Measurements from ENCODE around the gene NEO1. TPM values are rescaled to one million over a fixed set of nuclear protein-coding genes. Genes with fewer than 3 reads are reported as not detected.
"Not testable (repeated sequence)": the region's sequence is repeated elsewhere in the genome, so short reads cannot be mapped to it uniquely, and the experiment has no call there.

Gene NEO1
- total RNA-seq, 1 donor from 2014 or later = 75.6 TPM

DNA sequence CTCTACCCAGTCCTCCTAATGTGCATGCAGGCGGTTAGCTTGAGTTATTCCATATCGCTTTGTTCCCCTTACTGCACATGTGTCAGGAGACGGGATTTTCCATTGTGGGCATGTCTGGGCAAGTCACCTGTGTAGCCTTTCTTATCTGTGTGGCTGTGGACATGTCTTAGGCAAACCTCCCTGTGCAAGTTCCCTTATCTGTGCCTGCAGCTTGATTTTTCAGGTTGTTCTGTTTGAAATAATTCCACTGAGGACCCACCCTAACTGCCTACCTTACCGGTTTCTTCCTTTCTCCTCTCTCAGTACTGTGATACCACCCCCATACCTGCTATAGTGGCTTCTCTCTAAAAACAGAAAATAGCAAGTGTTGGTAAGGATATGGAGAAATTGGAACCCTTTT, 113.6 kb downstream of the NEO1 start:
- DNase-seq (ENCODE audit: low read depth, low spot score) = no peak
- Mint-ChIP-seq H3K27ac (ENCODE audit: unreplicated experiment) (no peak overlapping the region), H3K9me3 (peaks cover 5% of the 10 kb centered on the region), H3K4me1 (no peaks in the 10 kb centered on the region), H3K27me3 (ENCODE audit: low read depth) (no peaks in the 10 kb centered on the region), H3K36me3 (ENCODE audit: low read depth) (peaks cover 22% of the 10 kb centered on the region), H3K4me3 (no peak overlapping the region)
- TF ChIP-seq, protein P1, sequence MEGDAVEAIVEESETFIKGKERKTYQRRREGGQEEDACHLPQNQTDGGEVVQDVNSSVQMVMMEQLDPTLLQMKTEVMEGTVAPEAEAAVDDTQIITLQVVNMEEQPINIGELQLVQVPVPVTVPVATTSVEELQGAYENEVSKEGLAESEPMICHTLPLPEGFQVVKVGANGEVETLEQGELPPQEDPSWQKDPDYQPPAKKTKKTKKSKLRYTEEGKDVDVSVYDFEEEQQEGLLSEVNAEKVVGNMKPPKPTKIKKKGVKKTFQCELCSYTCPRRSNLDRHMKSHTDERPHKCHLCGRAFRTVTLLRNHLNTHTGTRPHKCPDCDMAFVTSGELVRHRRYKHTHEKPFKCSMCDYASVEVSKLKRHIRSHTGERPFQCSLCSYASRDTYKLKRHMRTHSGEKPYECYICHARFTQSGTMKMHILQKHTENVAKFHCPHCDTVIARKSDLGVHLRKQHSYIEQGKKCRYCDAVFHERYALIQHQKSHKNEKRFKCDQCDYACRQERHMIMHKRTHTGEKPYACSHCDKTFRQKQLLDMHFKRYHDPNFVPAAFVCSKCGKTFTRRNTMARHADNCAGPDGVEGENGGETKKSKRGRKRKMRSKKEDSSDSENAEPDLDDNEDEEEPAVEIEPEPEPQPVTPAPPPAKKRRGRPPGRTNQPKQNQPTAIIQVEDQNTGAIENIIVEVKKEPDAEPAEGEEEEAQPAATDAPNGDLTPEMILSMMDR (conservative IDR thresholded peaks at IDR 0.05) = no peak

DNA sequence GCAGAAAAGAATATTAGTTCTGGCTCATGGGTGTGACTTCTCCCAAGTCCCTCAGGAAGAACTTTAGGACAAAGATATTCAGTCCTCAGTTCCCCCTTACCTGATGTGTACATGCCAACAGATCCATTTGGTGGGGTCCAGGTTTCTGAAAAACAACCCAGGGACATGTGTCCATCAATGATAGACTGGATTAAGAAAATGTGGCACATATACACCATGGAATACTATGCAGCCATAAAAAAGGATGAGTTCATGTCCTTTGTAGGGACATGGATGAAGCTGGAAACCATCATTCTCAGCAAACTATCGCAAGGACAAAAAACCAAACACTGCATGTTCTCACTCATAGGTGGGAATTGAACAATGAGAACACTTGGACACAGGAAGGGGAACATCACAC, 114.4 kb downstream of the NEO1 start:
- DNase-seq (ENCODE audit: low read depth, low spot score); H3K9me3 Mint-ChIP-seq; H3K4me3 Mint-ChIP-seq; H3K27me3 Mint-ChIP-seq (ENCODE audit: low read depth); H3K27ac Mint-ChIP-seq (ENCODE audit: unreplicated experiment); H3K4me1 Mint-ChIP-seq: not testable (repeated sequence)
- peaks cover 22% of the 10 kb centered on the region for H3K36me3 Mint-ChIP-seq (ENCODE audit: low read depth)

DNA sequence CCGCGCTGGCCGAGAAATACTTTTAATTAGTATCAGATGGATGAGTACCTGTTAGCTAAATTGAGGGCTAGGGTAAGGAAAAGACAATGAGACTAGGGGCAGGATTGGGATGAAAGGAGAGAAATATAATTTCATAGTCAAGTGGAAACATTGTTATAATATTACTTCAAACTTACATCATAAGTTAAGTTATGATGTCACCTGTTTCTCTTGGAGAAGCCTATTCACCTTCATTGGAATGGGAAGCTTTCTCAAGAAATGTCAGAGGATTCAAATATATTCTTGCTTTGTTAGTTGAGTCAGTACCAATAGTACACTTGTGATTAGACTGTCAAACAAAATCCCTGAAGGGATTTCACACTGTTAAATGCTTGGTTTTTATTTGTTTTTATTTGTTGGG, 116.2 kb downstream of the NEO1 start:
- H3K4me3 Mint-ChIP-seq = no peak overlapping the region
- H3K36me3 Mint-ChIP-seq (ENCODE audit: low read depth) = peaks cover 18% of the 10 kb centered on the region
- TF ChIP-seq, protein P1 (conservative IDR thresholded peaks at IDR 0.05) = no peak
- DNase-seq (ENCODE audit: low read depth, low spot score) = no peak
- peaks cover 5% of the 10 kb centered on the region for H3K9me3 Mint-ChIP-seq
- no peaks in the 10 kb centered on the region for H3K27me3 Mint-ChIP-seq (ENCODE audit: low read depth)
- H3K27ac Mint-ChIP-seq (ENCODE audit: unreplicated experiment) = no peak overlapping the region
- no peaks in the 10 kb centered on the region for H3K4me1 Mint-ChIP-seq

DNA sequence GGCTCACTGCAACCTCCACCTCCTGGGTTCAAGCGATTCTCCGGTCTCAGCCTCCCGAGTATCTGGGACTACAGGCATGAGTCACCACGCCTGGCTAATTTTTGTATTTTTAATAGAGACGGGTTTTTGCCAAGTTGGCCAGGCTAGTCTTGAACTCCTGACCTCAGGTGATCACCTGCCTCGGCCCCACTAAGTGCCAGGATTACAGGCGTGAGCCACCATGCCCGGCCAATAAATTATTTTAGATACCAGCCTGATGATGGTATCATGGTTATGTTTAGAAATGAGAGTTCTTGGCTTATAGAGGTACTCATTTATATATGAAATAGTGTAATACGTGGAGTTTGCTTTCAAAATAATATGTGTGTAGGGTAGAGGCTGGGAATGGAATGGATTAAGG, 119.4 kb downstream of the NEO1 start:
- no peak overlapping the region for H3K27ac Mint-ChIP-seq (ENCODE audit: unreplicated experiment)
- H3K4me1 Mint-ChIP-seq = peaks cover 11% of the 10 kb centered on the region
- peaks cover 5% of the 10 kb centered on the region for H3K36me3 Mint-ChIP-seq (ENCODE audit: low read depth)
- no peaks in the 10 kb centered on the region for H3K27me3 Mint-ChIP-seq (ENCODE audit: low read depth)
- TF ChIP-seq, protein P1 (conservative IDR thresholded peaks at IDR 0.05) = no peak
- DNase-seq (ENCODE audit: low read depth, low spot score) = no peak
- H3K9me3 Mint-ChIP-seq = no peaks in the 10 kb centered on the region
- H3K4me3 Mint-ChIP-seq = no peak overlapping the region

DNA sequence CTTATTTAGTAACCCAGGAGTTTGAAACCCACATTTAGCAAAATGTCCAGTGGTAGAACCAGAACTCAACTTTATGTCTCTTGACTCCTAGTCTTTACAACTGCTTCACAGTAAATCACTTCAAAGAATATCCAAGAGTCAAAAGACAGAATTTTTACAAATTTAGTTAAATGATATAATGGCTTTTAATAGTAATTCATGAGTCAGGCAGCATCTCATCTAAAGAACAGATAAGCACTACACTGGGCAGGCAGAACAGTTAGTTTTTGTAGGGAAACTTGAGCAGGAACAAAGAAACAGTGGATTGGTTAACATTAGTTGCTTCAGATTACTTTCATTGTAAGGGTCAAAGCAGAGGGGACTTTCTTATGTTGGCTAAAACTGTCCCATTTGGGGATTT, 120.2 kb downstream of the NEO1 start:
- Mint-ChIP-seq H3K4me1 (peaks cover 11% of the 10 kb centered on the region), H3K9me3 (no peaks in the 10 kb centered on the region), H3K27ac (ENCODE audit: unreplicated experiment) (no peak overlapping the region), H3K27me3 (ENCODE audit: low read depth) (no peaks in the 10 kb centered on the region), H3K4me3 (no peak overlapping the region), H3K36me3 (ENCODE audit: low read depth) (peaks cover 2% of the 10 kb centered on the region)
- TF ChIP-seq, protein P1 (conservative IDR thresholded peaks at IDR 0.05) = no peak
- no peak for DNase-seq (ENCODE audit: low read depth, low spot score)

DNA sequence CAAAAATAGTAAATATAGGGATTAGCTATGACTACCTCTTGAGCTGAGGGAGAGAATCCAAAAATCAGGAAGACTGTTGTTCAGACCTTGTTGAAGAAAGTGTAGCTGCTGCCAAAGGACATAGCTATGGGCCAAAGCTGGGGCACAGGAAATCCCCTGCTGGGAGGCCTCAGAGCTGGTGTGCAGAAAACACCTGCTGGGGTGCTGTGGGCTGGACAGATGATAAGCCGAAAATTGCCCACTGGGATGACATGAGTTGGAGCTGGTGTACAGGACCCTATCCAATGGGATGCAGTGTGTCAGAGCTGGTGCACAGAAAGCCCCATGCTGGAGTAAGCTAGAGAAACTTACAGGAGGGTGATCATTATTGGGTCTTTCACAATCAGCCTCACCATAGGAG, 121.9 kb downstream of the NEO1 start:
- H3K27ac Mint-ChIP-seq (ENCODE audit: unreplicated experiment) = no peak overlapping the region
- DNase-seq (ENCODE audit: low read depth, low spot score) = no peak
- peaks cover 11% of the 10 kb centered on the region for H3K4me1 Mint-ChIP-seq
- peaks cover 2% of the 10 kb centered on the region for H3K36me3 Mint-ChIP-seq (ENCODE audit: low read depth)
- no peaks in the 10 kb centered on the region for H3K9me3 Mint-ChIP-seq
- TF ChIP-seq, protein P1 (conservative IDR thresholded peaks at IDR 0.05) = no peak
- no peak overlapping the region for H3K4me3 Mint-ChIP-seq
- H3K27me3 Mint-ChIP-seq (ENCODE audit: low read depth) = no peaks in the 10 kb centered on the region

All from neural crest cell (in vitro differentiated cells).